ENCODE results near the gene CTBP2. TPM values are rescaled to one million over a fixed set of nuclear protein-coding genes. Genes with fewer than 3 reads are reported as not detected.

Gene CTBP2
- total RNA-seq, 1 donor from 2014 or later: 123 TPM

DNA sequence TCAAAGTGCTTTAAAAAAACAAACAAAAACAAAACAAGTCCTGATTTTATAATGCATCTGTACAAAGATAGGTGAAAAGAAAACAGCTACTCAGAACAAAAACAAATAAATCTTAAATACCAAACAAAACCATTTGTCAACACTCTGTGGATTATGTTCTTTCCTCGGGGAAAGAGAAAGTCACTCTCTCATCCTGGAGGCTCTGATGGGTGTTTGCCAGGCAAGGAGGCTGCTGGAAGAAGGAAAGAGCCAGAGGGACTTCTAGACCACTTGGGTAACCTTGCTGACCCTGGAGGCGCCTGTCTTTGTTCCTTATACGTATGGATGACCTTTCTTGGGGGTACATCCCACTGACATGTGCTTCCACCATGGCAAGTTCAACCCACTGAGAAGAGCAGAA lies 125.7 kb downstream of the CTBP2 start:
- H3K4me3 ChIP-seq (ENCODE audit: low read depth, low read length): no peak overlapping the region
- TF ChIP-seq, protein P1, sequence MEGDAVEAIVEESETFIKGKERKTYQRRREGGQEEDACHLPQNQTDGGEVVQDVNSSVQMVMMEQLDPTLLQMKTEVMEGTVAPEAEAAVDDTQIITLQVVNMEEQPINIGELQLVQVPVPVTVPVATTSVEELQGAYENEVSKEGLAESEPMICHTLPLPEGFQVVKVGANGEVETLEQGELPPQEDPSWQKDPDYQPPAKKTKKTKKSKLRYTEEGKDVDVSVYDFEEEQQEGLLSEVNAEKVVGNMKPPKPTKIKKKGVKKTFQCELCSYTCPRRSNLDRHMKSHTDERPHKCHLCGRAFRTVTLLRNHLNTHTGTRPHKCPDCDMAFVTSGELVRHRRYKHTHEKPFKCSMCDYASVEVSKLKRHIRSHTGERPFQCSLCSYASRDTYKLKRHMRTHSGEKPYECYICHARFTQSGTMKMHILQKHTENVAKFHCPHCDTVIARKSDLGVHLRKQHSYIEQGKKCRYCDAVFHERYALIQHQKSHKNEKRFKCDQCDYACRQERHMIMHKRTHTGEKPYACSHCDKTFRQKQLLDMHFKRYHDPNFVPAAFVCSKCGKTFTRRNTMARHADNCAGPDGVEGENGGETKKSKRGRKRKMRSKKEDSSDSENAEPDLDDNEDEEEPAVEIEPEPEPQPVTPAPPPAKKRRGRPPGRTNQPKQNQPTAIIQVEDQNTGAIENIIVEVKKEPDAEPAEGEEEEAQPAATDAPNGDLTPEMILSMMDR (IDR thresholded peaks at IDR 0.05; ENCODE audit: insufficient read depth, low read length, severe bottlenecking): no peak
- peaks cover 7% of the 10 kb centered on the region for H3K36me3 ChIP-seq (ENCODE audit: control insufficient read depth, insufficient read depth, low read length)
- no peaks in the 10 kb centered on the region for H3K27me3 ChIP-seq (ENCODE audit: control insufficient read depth, insufficient read depth, low read length)
- no peak for DNase-seq (ENCODE audit: low read depth)
- FAIRE-seq: no peak

DNA sequence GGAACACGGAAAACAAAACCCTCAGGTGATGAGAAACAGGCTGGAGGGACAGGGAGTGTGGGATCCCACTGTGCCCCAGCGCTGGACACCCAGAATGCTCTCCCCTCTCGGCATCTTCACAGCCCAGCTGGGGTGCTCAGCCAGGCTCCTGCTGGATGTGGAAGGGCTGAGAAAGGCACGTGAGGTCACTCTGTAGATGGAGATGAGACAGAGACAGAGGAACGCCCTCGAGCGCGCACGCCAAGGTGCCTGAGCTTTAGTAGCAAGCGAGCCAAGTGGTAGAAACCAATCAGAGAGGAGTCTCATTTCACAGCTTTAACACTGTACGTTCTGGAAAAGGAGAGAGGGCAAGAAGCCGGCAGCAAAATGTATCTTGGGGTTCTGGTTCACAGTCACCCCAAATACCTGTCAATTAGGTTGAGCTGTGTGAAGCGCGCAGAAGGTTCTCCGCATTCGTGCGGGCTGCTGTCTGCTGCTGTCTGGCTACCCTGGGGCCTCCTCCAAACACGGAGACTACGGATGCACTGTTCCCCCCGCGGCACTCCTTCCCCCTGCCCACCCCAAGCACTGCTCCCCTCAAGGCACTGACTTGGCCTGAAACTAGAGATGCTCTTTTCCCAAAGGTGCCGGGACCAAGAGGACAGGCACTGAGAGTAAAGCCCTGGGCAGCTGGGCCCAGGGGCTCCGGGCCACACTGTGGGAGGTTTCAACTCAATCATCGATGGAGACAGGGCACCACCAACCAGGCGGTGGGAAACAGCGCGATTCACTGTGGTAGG lies 127.0 kb downstream of the CTBP2 start:
- Histone ChIP-seq H3K4me3 (ENCODE audit: low read depth, low read length) (no peak overlapping the region), H3K36me3 (ENCODE audit: control insufficient read depth, insufficient read depth, low read length) (peaks cover 7% of the 10 kb centered on the region), H3K27me3 (ENCODE audit: control insufficient read depth, insufficient read depth, low read length) (no peaks in the 10 kb centered on the region)
- no peak for DNase-seq (ENCODE audit: low read depth)
- no peak for FAIRE-seq
- TF ChIP-seq, protein P1 (IDR thresholded peaks at IDR 0.05; ENCODE audit: insufficient read depth, low read length, severe bottlenecking): no peak

DNA sequence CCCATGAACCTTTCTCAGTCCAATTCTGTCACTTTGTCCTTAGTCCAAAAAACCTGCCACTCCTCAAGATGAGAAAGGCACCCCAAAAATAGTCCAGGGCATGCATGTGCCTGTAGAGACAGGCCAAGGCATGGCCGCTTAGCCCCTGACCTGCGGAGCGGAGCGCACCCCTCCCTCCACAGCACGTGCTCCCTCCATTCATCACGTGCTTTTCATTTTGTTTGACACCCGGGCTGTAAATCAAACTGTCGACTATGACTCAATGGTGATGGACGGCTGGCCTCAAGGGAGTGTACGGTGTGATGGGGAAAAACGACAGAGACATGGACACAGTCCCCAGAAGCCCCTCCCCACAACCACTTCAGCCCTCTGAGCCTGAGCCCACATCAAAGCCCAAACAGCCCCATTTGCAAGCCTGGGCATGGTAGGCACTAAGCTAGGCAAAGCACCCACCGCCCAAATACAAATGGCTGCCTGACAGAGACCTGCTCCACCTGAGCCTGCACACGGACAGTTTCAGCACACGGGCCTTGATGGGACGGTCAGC lies 127.8 kb downstream of the CTBP2 start:
- no peak for FAIRE-seq

DNA sequence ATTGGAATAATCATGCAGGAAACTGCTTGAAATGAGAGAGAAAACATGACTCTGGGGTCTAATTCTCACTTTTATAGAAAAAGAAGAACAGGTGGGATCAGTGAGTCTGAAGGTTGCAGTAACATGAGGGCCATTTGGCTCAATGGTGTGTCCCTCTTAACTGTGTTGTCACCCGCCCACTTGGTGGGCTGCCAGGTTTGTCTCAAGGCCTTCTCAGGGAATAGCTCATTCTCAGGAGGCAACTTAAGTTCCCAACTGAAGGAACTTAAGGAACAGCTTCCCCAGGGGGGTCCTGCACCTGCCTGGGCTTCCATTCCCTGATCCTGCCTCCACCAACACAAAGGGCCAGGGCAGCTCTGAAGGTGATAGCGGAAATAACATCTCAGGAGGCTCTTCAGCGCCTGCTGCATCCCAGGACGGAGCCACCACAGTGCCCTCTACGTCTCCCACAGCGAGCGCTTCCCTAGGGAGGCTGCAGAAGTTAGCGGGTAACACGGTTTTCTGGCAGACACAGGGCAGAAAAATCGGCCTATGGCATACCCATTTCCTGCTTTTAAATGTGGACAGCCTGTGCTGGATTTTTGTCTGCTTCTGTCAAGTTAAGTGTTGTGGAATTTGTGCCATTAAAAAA lies 129.7 kb downstream of the CTBP2 start:
- Histone ChIP-seq H3K36me3 (ENCODE audit: control insufficient read depth, insufficient read depth, low read length) (peaks cover 6% of the 10 kb centered on the region), H3K4me3 (ENCODE audit: low read depth, low read length) (no peak overlapping the region), H3K27me3 (ENCODE audit: control insufficient read depth, insufficient read depth, low read length) (no peaks in the 10 kb centered on the region)
- DNase-seq (ENCODE audit: low read depth) (no peak), FAIRE-seq (no peak)
- TF ChIP-seq, protein P1 (IDR thresholded peaks at IDR 0.05; ENCODE audit: insufficient read depth, low read length, severe bottlenecking): no peak

More for the DNA sequence above, 127.8 kb downstream of the CTBP2 start:
- TF ChIP-seq, protein P1 (IDR thresholded peaks at IDR 0.05; ENCODE audit: insufficient read depth, low read length, severe bottlenecking): no peak
- Histone ChIP-seq H3K4me3 (ENCODE audit: low read depth, low read length) (no peak overlapping the region), H3K27me3 (ENCODE audit: control insufficient read depth, insufficient read depth, low read length) (no peaks in the 10 kb centered on the region), H3K36me3 (ENCODE audit: control insufficient read depth, insufficient read depth, low read length) (peaks cover 5% of the 10 kb centered on the region)
- no peak for DNase-seq (ENCODE audit: low read depth)

DNA sequence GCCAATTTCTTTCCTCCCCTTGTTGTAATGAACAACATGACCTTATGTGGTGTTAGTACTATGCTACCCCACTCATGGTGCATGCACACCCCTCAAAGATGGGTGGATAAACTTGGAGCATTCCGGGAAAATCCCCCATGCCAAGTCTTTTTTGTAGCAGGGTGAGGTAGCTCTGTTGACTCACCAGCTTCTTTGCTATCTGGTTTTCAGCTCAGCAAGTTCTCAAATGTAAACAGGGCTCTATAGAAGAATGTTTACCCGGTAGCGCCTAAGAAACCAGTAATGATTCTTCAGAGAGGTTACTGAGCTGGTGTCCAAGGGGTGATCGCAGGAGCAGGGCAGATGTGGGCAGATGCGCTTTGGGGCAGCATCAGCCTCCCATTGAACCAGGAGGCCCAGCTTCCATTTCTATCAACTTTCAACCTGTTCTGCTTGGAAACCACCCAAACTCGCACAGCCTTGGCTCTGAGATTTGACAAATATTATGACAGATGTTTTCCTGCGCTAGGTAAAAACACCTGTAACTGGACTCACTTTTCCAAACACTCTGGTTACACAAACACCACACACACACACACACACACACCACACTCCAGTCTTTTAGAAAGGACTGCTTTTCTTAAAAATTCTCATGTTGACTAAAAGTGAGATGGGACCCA lies 130.7 kb downstream of the CTBP2 start:
- peak; percentile 75 for DNase-seq (ENCODE audit: low read depth)
- FAIRE-seq: peak; percentile 93
- Histone ChIP-seq H3K27me3 (ENCODE audit: control insufficient read depth, insufficient read depth, low read length) (no peaks in the 10 kb centered on the region), H3K4me3 (ENCODE audit: low read depth, low read length) (no peak overlapping the region), H3K36me3 (ENCODE audit: control insufficient read depth, insufficient read depth, low read length) (peaks cover 6% of the 10 kb centered on the region)
- TF ChIP-seq, protein P1 (IDR thresholded peaks at IDR 0.05; ENCODE audit: insufficient read depth, low read length, severe bottlenecking): no peak
